MCF 10A (cell line): Measurements from ENCODE around the gene DSG3. TPM values are rescaled to one million over a fixed set of nuclear protein-coding genes. Genes with fewer than 3 reads are reported as not detected.

Experiments
- BruUV-seq: library from RNA; stranded (reverse); fragments of 400-500 nt; replicated peaks from 2 replicates; lab custom pipeline; 2021; lab: Mats Ljungman, UMichigan
- CTCF ChIA-PET: fragments of 300-600 bp; sonication (Branson Sonifier 250); formaldehyde crosslinking; extraction: SDS; loops from one replicate; lab custom pipeline; 2021; ENCODE audit warnings: antibody characterized with exemption, inconsistent platforms; lab: Yijun Ruan, JAX
- POLR2A ChIA-PET: fragments of 300-600, 350-650 bp; sonication (Branson Sonifier 250); formaldehyde crosslinking; extraction: SDS; loops from one replicate; lab custom pipeline; 2020; ENCODE audit warnings: antibody characterized with exemption, inconsistent platforms; lab: Yijun Ruan, JAX
- DNase-seq: peaks from one replicate; pipeline ENCODE4 v3.0.0-alpha.2; 2018; ENCODE audit not compliant: unreplicated experiment
- H3K27ac Mint-ChIP-seq: one replicate; pipeline ENCODE4 v1.8.0; 2022; ENCODE audit warnings: mild to moderate bottlenecking, low read depth, mixed read lengths; ENCODE audit not compliant: unreplicated experiment
- H3K27me3 Mint-ChIP-seq: one replicate; pipeline ENCODE4 v1.8.0; 2022; ENCODE audit warnings: mixed read lengths; ENCODE audit not compliant: insufficient read depth, unreplicated experiment
- H3K36me3 Mint-ChIP-seq: one replicate; pipeline ENCODE4 v1.8.0; 2022; ENCODE audit warnings: mild to moderate bottlenecking, moderate library complexity, mixed read lengths; ENCODE audit not compliant: insufficient read depth, unreplicated experiment
- H3K4me1 Mint-ChIP-seq: one replicate; pipeline ENCODE4 v1.8.0; 2022; ENCODE audit warnings: mixed read lengths; ENCODE audit not compliant: insufficient read depth, unreplicated experiment
- H3K4me3 Mint-ChIP-seq: one replicate; pipeline ENCODE4 v1.8.0; 2022; ENCODE audit warnings: mild to moderate bottlenecking, moderate library complexity, mixed read lengths; ENCODE audit not compliant: unreplicated experiment
- H3K9me3 Mint-ChIP-seq: one replicate; pipeline ENCODE4 v1.8.0; 2022; ENCODE audit warnings: mixed read lengths; ENCODE audit not compliant: unreplicated experiment
- CTCF ChIP-seq: fragments of 200-600 bp; IDR thresholded peaks from one replicate; pipeline ENCODE4 v1.8.0; 2022; ENCODE audit warnings: antibody characterized with exemption, mild to moderate bottlenecking; ENCODE audit not compliant: unreplicated experiment
- intact Hi-C: fragments of 100-400 bp; cut with micrococcal nuclease; formaldehyde crosslinking; loops from 2 replicates; pipeline ENCODE4 v1.14.1; 2022
- total RNA-seq: library from RNA; stranded (reverse); gene quantifications from 2 replicates; pipeline ENCODE4 v1.2.3, GENCODE V29; 2022

DSG3 gene
- total RNA-seq, 1 experiment from 2014 or later, result 68.5 TPM

DNA sequence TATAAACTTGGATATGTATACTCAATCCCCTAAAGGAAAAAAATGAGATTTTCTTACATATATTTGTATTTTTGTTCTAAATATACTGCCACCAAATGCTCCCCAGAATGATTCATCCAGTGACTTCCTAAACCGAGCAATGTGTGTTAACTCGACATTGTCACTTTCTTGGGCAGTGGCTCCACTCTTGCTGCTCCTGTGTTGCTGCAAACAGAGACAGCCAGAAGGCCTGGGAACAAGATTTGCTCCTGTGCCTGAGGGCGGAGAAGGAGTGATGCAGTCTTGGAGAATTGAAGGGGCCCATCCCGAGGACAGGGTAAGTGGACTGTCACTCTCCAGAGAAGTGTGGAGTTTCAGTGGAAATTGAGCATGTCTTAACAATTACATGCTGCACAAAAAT lies 38.3 kb upstream of the DSG3 start:
- H3K4me1 Mint-ChIP-seq, result no peaks in the 10 kb centered on the region
- ChIA-PET POLR2A (interaction anchor here (0.9 kb wide), 1 partner anchor 10 kb away, joined by 3 read pairs; no protein-coding TSS in a partner anchor), CTCF (no interaction called here)
- no peaks in the 10 kb centered on the region for H3K27me3 Mint-ChIP-seq
- intact Hi-C loops, result no loop called here
- no peak for DNase-seq
- TF ChIP-seq CTCF, result no peak
- H3K9me3 Mint-ChIP-seq, result peaks cover 9% of the 10 kb centered on the region
- no peak overlapping the region for H3K27ac Mint-ChIP-seq
- no peaks in the 10 kb centered on the region for H3K36me3 Mint-ChIP-seq
- no peak overlapping the region for H3K4me3 Mint-ChIP-seq
- no TSS peak for BruUV-seq

- ChIA-PET CTCF (interaction anchor here (1.2 to 1.3 kb wide), 2 partner anchors 13 to 153 kb away, joined by 3 to 8 read pairs; no protein-coding TSS in a partner anchor), POLR2A (interaction anchor here (1.1 kb wide), 1 partner anchor 135 kb away, joined by 3 read pairs; no protein-coding TSS in a partner anchor)
- Mint-ChIP-seq H3K36me3 (no peaks in the 10 kb centered on the region), H3K4me1 (no peaks in the 10 kb centered on the region), H3K9me3 (peaks cover 9% of the 10 kb centered on the region), H3K27me3 (no peaks in the 10 kb centered on the region), H3K27ac (no peak overlapping the region), H3K4me3 (no peak overlapping the region)
- no peak for TF ChIP-seq CTCF
- intact Hi-C loops, result no loop called here
- no TSS peak for BruUV-seq
- no peak for DNase-seq
Observed at GRCh38 chr18:31410716-31411483, 36.6 kb upstream of the DSG3 start.

GRCh38 chr18:31413137-31413536 lies 34.4 kb upstream of the DSG3 start:
- no peak overlapping the region for H3K27ac Mint-ChIP-seq
- CTCF ChIA-PET, result no interaction called here
- no peaks in the 10 kb centered on the region for H3K36me3 Mint-ChIP-seq
- no peaks in the 10 kb centered on the region for H3K4me1 Mint-ChIP-seq
- no peaks in the 10 kb centered on the region for H3K27me3 Mint-ChIP-seq
- H3K4me3 Mint-ChIP-seq, result no peak overlapping the region
- TF ChIP-seq CTCF, result no peak
- no TSS peak for BruUV-seq
- intact Hi-C loops, result no loop called here
- H3K9me3 Mint-ChIP-seq, result peaks cover 9% of the 10 kb centered on the region
- POLR2A ChIA-PET, result no interaction called here
- no peak for DNase-seq

DNA sequence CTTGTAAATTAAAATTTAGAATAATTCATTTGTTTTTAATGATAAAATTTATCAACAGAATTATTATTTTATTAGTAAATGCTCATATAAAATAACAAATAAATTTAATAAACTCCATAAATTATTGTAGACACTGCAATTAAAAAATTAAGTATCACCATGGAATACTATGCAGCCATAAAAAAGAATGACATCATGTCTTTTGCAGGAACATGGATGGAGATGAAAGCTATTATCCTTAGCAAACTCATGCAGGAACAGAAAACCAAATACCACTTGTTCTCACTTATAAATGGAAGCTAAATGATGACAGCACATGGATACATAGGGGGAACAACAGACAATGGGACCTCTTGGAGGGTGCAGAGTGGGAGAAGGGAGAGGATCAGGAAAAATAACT lies 29.7 kb upstream of the DSG3 start:
- Mint-ChIP-seq H3K27me3 (no peaks in the 10 kb centered on the region), H3K9me3 (no peaks in the 10 kb centered on the region), H3K4me1 (peaks cover 10% of the 10 kb centered on the region), H3K27ac (no peak overlapping the region), H3K36me3 (no peaks in the 10 kb centered on the region), H3K4me3 (no peak overlapping the region)
- intact Hi-C loops, result no loop called here
- no peak for DNase-seq
- TF ChIP-seq CTCF, result no peak
- no TSS peak for BruUV-seq
- ChIA-PET CTCF (no interaction called here), POLR2A (interaction anchor here (1.1 to 3.5 kb wide), 2 partner anchors 35 to 143 kb away, joined by 3 to 29 read pairs; no protein-coding TSS in a partner anchor)
